HEK293T (cell line): ENCODE results near the gene EMP1.

Experiments
- ARNT ChIP-seq: fragments of 450-650 bp; IDR thresholded peaks from 2 replicates; pipeline ENCODE4 v1.6.1; 2017; ENCODE audit warnings: mild to moderate bottlenecking
- ELF4 ChIP-seq: fragments of 450-650 bp; IDR thresholded peaks from 2 replicates; pipeline ENCODE4 v1.6.1; 2017; ENCODE audit warnings: antibody characterized with exemption
- SP1 ChIP-seq: fragments of 450-650 bp; IDR thresholded peaks from 2 replicates; pipeline ENCODE4 v1.6.1; 2017
- SUZ12 ChIP-seq: fragments of 450-650 bp; IDR thresholded peaks from 2 replicates; pipeline ENCODE4 v1.6.1; 2016; ENCODE audit warnings: mild to moderate bottlenecking
- TARDBP ChIP-seq: fragments of 450-650 bp; IDR thresholded peaks from 2 replicates; pipeline ENCODE4 v1.6.1; 2016

GRCh38 chr12:13156277-13156676 is 40.2 kb upstream of the EMP1 start:
- TF ChIP-seq ELF4, result no peak
- no peak for TF ChIP-seq TARDBP
- TF ChIP-seq SP1, result no peak
- no peak for TF ChIP-seq SUZ12
- TF ChIP-seq ARNT, result no peak
